PC-3 (cell line): ENCODE measurements around the gene SH2D3C.

Experiments used
- CTCF ChIP-seq: fragments of 300-600 bp; sonication (generic); conservative IDR thresholded peaks from 2 replicates; pipeline ENCODE4 v1.5.1; 2017; ENCODE audit warnings: antibody characterized with exemption, low read depth, mild to moderate bottlenecking, low read length
- EZH2phosphoT487 ChIP-seq: fragments of 300-600 bp; sonication (generic); IDR thresholded peaks from 2 replicates; pipeline ENCODE4 v1.6.1; 2018; ENCODE audit warnings: mild to moderate bottlenecking, antibody characterized with exemption, low read length, borderline replicate concordance

- TF ChIP-seq CTCF, result no peak
- TF ChIP-seq EZH2phosphoT487, result no peak
Observed at GRCh38 chr9:127790094-127790855, 11.8 kb upstream of the SH2D3C start.
